ENCODE measurements around the gene RIC1. TPM values are rescaled to one million over a fixed set of nuclear protein-coding genes. Genes with fewer than 3 reads are reported as not detected.
"Not testable (repeated sequence)": the region's sequence is repeated elsewhere in the genome, so short reads cannot be mapped to it uniquely, and the experiment has no call there.

The RIC1 gene, protein sequence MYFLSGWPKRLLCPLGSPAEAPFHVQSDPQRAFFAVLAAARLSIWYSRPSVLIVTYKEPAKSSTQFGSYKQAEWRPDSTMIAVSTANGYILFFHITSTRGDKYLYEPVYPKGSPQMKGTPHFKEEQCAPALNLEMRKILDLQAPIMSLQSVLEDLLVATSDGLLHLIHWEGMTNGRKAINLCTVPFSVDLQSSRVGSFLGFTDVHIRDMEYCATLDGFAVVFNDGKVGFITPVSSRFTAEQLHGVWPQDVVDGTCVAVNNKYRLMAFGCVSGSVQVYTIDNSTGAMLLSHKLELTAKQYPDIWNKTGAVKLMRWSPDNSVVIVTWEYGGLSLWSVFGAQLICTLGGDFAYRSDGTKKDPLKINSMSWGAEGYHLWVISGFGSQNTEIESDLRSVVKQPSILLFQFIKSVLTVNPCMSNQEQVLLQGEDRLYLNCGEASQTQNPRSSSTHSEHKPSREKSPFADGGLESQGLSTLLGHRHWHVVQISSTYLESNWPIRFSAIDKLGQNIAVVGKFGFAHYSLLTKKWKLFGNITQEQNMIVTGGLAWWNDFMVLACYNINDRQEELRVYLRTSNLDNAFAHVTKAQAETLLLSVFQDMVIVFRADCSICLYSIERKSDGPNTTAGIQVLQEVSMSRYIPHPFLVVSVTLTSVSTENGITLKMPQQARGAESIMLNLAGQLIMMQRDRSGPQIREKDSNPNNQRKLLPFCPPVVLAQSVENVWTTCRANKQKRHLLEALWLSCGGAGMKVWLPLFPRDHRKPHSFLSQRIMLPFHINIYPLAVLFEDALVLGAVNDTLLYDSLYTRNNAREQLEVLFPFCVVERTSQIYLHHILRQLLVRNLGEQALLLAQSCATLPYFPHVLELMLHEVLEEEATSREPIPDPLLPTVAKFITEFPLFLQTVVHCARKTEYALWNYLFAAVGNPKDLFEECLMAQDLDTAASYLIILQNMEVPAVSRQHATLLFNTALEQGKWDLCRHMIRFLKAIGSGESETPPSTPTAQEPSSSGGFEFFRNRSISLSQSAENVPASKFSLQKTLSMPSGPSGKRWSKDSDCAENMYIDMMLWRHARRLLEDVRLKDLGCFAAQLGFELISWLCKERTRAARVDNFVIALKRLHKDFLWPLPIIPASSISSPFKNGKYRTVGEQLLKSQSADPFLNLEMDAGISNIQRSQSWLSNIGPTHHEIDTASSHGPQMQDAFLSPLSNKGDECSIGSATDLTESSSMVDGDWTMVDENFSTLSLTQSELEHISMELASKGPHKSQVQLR (N-terminal part only)
- polyA plus RNA-seq (ENCODE audit: insufficient read length in 4 of 4): 10 to 100 TPM; 25.0 to 33.1 (median 30.0) TPM

DNA sequence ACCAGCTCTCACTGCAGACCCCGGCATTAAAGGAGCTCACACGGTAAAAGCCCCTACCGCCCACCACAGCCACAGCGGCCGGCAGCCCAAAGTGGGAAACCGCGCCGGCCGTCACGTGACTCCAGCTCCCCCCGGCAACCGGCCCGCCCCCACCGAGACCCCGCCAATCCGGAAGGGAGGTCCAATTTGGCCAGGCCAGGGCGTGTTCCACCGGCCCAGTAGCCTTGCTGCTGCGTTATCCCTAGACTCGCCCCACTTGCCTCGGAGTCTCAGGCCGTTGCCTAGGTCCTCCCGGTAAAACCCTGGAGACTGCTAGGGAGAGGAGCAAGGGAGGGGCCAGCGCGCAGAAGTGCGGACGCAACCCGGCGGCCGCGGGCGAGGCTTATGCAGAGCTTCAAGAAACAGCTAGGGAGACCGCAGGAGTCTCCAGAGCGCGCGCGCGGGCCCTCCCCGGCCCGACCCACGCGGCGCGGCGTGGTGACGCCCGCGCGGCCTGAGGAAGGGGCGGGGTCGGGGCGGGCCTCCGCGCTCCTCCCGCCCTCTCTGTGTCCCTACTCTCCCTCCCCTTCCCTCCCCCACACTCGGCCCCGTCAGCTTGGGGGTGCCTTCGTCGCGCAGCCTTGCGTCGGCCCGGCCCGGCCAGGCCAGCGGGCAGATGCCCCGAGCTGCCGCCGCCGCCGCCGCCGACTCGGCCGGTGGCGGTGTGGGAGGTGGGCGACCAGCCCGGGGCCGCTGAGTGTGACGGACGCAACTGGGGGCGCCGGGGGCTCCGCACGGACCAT, at the start of gene RIC1:
Gene RIC1, plus strand, starts transcription at position 578 of the 782 bp plus-strand sequence. Its CDS starts 203 bp downstream, at position 781.
- peak; percentile 81 to 88 (median 84) for DNase-seq (ENCODE audit: low read depth in 4 of 4, low spot score in 2 of 4)

DNA sequence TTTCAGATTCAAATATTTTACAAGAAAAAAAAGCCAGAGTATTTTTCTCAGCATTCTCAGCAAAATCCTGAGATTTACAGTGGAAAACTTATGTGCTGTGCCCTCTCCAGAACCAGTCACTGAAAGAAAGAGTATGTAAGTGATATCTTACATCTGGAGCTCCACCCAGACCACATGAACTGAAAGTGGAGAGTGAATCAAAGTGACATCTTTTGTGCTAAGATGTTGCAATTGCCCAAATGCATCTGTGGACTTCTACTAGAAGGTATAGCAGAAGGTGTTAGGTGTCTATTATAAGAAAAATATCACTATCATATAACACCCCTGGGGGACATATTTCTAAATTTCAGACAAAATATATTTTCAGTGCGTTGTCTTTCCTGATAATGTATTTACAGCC, 49.0 kb upstream of the RIC1 start:
- DNase-seq (ENCODE audit: low read depth in 4 of 4, low spot score in 2 of 4): no peak

DNA sequence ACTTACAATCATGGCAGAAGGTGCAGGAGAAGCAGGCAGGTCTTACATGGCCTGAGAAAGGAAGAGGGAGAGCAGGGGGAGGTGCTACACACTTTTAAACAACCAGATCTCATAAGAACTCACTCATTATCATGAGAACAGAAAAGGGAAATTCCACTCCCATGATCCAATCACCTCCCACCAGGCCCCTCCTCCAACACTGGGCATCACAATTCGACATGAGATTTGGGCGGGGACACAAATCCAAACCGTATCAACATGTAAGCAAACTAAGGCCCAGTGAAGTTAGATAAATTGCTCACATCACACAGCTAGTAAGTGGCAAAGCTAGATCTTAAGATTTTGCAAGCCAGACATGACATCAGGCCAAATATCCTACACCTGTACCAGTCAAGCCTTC, 48.3 kb upstream of the RIC1 start:
- no peak for DNase-seq (ENCODE audit: low read depth in 4 of 4, low spot score in 2 of 4)

DNA sequence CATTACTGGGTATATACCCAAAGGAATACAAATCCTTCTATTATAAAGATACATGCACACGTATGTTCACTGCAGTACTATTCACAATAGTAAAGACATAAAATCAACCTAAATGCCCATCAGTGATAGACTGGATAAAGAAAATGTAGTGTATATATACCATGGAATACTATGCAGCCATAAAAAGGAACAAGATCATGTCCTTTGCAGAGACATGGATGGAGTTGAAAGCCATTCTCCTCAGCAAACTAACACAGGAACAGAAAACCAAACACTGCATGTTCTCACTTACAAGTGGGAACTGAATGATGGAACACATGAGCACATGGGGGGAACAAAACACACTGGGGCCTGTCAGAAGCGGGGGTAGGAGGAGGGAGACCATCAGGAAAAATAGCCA, 47.2 kb upstream of the RIC1 start:
- not testable (repeated sequence) for DNase-seq (ENCODE audit: low read depth in 4 of 4, low spot score in 2 of 4)

DNA sequence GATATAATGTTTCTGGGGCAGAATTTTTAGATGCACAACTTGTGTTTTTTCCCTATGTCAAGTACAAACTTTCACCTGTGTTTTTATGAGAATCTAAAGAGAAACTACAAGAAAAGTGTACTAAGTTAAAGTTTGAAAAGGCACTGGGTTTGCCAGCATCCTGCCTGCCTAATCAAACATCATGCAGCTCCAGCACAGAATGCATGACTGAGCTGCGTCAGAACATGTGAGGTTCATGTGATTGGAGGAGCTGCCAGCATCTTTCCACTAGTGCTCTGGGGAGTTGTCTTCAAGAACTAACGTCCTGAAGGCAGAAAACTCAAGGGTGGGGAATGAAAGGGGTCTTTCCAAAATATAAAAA, 46.1 kb upstream of the RIC1 start:
- DNase-seq (ENCODE audit: low read depth in 4 of 4, low spot score in 2 of 4): no peak

DNA sequence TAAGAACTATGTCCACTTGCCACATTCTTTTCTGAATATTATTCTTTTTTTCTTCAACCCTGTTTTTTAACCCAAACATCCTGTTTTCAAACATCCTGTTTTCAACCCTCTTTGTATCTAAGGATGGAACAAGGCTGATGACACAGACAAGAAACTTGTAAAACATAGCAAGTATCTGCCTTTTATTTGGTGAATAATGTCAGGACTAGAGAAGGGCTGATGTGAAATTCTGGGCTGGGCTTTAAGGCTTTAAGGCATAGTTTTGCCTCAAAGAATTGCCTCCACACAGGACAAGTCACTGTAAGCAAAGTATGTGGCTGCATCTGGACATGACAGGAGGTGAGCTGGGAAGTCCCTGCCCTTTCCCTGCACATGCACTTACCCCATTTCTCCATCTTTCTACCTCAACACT, 42.5 kb upstream of the RIC1 start:
- DNase-seq (ENCODE audit: low read depth in 4 of 4, low spot score in 2 of 4): no peak

DNA sequence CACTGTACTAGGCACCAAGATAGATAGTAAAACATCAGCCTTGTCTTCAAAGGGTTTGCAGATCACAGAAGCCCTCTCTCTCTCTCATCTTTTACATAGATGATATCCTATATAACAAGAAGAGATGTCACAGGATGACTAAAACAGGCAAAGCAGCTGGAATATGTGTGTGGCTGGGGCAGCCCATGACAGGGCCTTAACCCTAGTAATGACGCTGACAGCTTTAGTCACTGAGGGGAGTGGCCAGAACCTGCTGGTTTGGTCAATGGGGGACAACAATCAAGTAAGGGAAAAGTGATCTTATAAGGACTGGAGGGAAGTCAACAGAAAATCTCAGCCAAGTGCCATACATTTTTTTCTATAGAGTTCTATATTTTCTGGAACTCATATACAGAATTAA, 41.9 kb upstream of the RIC1 start:
- no peak for DNase-seq (ENCODE audit: low read depth in 4 of 4, low spot score in 2 of 4)

DNA sequence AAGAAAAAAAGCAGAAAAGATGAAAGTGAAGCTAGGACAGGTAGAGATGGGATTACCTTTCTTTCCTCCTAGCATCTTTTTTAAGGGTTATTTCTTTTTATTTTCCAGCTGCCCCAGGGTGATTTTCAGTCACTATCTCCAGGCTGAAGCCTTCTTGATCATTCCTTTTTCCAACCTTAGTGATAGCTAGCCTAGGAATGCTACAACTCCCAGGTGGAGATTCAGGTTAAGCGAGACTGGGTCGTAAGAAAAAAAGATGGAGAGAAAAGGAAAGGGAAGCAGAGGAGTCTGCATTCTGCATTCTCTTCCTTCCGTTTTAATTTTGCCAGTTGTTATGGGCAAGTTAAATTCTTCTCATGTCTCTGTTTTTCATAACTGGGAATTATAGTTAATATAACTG, 36.7 kb upstream of the RIC1 start:
- DNase-seq (ENCODE audit: low read depth in 4 of 4, low spot score in 2 of 4): no peak

DNA sequence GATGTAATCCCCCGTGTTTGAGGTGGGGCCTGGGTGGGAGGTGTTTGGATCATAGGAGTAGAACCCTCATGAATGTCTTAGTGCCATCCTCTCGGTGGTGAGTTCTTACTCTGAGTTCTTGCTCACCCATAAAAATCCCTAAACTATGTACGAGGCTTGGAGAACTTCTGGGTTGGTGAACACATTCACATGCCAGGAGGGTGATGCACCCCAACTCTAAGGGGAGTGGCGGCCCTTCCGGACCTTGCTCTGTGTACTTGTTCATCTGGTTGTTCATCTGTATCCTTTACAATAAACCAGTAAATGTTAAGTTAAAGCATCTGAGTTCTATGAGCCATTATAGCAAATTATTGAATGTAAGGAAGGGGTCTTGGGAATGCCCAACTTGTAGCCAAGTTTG, 36.0 kb upstream of the RIC1 start:
- DNase-seq (ENCODE audit: low read depth in 4 of 4, low spot score in 2 of 4): no peak

DNA sequence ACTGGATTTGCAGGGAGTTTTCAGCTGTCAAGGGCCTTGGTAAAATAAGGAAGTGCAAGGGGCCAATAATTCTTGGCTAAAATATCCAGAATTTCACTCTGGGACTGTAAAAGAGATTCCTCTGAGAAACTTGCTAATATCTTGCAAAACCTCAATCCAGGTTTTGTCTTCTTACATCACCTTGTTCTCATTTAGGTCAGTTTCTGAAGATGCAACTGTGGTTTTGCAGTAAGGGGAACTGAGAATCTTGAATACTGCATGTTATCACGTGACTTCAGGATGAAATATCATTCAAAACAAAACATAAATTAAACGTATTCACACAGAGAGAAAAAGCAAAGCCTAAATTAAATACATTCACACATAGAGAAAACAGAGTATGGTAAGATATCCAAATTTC, 35.0 kb upstream of the RIC1 start:
- DNase-seq (ENCODE audit: low read depth in 4 of 4, low spot score in 2 of 4): no peak

DNA sequence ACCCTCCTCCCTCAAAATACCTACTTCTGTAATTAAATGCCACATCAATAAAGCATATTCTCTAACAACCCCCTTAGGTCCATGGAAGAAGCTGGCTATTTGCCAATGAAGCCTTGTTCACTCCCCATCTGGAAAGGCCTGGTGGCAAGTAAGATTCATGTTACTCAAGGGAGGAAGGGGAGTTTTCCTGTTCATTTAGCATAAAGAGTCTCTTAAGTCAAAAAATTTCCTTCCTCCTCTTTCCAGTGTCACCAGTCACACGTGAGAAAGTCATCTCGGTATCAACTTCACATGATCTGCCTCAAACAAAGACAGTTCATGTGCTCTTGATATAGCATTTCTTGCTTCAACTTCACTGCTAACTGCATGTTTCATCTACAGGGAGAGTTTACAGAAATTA, 32.7 kb upstream of the RIC1 start:
- peak in 1 of 4 donors; percentile 21 for DNase-seq (ENCODE audit: low read depth in 4 of 4, low spot score in 2 of 4)

DNA sequence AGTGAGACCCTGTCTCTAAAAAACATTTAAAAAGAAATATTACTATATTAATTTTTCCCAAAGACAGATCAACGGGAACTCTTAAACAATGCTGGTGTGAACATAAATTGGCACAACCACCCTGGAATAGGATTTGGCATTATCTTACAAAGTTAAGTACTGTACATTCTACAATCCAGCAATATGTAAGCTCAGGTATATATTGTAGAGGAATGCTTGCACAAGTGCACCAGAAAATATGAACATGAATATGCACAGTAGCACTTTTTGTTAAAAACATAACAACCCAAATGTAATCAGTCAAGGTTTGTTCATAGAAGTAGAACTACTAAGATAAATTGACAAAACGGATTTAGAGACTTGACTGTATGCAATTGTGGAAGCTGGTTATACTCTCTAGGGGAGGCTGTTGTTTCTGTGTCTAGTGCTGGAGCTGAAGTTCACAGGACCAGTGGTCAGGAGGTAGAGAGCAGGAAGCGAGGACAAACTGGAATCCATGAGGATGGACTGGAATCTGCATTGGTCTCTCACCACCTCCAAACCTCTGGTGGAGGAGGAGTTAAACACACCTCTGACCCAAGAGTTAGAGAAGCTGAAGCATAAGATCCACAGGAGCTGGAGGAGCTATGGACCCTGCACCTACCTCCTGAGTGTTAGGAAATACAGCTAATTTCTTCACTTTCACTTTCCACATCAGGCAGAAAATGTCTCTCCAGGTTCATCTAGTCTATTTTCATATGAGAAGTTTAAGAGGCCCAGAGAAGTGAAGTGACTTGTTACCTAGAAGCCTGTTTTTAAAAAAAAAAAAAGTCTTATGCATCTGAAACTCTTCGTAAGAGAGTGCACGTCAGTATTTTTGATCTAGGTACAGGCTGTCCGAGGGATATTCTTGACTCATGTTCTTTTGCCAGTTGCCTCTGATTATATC, 20.3 kb upstream of the RIC1 start:
- DNase-seq (ENCODE audit: low read depth in 4 of 4, low spot score in 2 of 4): no peak

DNA sequence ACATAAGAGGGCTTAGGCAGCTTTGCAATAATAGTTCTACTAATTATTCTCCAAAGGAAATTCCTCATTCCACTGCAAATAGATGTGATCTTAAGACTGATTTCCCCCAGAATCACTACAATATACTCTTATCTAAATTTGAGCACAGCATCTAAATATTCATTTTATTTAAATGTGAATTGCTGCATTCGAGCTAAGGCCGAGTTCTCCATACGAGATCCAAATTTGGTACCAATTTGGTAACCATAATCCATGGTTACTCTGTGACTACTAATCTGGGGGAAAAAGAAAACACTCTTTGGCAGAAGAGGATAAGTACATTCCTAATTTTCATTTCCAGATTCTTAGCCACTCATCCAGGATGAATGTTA, 19.7 kb upstream of the RIC1 start:
- no peak for DNase-seq (ENCODE audit: low read depth in 4 of 4, low spot score in 2 of 4)

DNA sequence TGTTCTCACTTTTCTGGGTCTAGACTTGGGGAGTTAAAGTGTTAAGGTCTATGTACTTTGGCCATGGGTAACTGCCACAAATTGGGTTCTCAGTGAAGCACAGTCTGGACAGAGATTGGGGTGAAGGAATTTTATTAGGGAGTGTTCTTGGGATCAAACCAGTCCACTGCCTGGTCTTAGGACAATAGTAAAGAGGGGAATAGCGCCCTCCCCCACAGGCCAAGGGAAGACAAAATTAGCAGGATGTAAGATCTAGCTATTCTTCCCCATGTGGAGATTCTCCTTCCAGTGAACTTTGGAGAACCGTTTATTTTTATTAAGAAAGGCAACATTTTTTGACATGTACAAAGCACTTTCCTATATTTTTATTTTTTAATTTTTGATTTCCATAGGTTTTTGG, 18.4 kb upstream of the RIC1 start:
- DNase-seq (ENCODE audit: low read depth in 4 of 4, low spot score in 2 of 4): no peak

DNA sequence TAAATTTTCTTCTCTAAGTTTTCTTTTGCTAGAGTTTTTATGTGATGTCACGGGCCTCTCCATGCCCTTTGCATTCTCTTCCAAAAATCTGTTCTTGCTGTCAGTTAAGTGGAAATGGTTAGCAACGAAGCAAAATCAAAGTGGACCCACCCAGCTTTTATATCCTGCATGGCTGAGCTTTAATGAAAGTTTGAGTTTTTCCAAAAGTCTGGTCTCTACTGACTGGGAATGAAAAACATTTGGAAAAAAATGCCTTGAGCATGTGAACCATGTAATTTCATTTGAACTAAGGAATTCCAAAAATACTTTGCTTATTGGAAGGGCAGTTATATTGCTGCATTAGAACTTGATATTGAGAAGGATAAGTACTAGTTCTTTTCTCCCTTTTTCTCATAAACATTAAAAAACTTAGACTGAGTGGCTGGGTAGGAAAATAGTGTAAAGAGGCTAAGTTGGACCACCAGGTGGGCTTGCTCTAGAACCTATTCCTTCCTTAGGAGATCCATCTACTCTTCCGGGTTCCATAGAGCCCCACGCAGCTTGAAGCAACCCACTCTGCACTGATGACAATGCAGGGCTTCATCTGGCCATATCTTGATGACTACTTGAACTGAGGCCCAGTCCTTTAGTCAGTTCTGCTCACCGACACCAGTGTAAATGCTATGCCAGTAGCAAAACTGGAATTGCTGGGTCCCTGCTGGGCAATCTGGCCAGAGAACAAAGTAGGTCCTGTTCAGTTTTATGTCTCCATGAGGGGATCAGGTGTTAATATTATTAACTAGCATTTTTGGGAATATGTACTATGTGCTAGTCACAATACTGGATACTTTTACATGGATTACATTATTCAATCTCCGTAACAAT, 17.4 kb upstream of the RIC1 start:
- DNase-seq (ENCODE audit: low read depth in 4 of 4, low spot score in 2 of 4): no peak

DNA sequence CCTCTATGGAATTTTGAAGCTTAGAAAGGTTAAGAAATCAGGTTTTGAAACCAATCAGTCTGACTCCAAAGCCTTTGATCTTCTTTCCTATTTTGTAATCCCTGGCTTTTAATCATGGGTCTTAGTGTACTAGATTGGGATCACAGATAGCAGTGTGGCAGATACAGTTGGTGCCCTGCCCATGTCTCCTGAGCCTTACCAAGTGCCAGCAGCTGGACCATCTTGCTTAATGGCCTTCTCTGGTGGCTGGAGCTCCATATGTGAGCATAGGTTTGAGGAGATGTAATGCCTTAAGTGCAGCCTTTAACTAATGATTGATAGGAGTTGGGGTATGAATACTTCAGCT, 16.7 kb upstream of the RIC1 start:
- no peak for DNase-seq (ENCODE audit: low read depth in 4 of 4, low spot score in 2 of 4)

DNA sequence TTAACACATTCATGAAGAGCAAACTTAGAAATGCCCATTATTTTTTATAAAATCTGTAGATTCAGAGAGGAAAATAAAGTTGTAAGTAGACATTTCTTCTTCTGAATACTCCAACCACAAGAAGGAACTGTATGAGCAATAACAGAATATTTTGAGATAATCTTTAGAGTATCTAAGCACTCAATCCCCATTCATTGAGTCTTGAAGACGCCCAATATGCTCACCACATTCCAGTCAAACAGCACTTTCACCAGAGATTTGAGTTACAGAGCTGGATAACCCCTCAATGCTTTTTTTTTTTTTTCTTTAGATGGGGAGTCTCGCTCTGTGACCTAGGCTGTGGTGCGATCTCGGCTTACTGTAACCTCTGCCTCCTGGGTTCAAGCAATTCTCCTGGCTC, 14.7 kb upstream of the RIC1 start:
- DNase-seq (ENCODE audit: low read depth in 4 of 4, low spot score in 2 of 4): no peak

DNA sequence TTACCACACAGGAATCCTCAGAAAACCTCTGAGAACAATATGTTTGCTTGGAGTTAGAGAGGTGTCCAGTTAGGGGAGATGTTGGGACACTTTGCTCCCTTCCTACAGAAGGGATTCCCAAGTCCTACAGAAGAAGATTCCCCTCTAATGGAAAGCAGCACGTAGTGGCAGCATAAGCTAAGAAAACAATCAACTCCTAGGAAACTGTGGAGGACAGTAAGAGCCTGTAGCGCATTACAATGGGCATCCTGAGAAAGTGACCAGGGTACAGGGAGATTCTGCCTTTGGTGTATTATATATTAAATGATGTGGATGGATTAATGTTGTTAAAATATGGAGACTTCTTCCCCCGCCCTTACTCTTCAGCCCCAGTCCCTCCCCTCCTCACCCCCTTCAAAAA, 13.9 kb upstream of the RIC1 start:
- DNase-seq (ENCODE audit: low read depth in 4 of 4, low spot score in 2 of 4): no peak
